Upper lobe of right lung (tissue), 1 donor: ENCODE data around the gene CSF1R. TPM values are rescaled to one million over a fixed set of nuclear protein-coding genes. Genes with fewer than 3 reads are reported as not detected.

Experiments used
- ATAC-seq: fragments of 200-7000 bp; cut with Tn5 transposase; one replicate; pipeline ENCODE4 v1.9.1; 2020; ENCODE audit warnings: mild to moderate bottlenecking, moderate library complexity
- DNase-seq: peaks from one replicate; pipeline ENCODE4 v3.0.0-alpha.2; 2020
- H3K27ac ChIP-seq: fragments of 200-600 bp; one replicate; pipeline ENCODE4 v1.8.0; 2022
- H3K27me3 ChIP-seq: fragments of 200-600 bp; one replicate; pipeline ENCODE4 v1.8.0; 2022; ENCODE audit warnings: mild to moderate bottlenecking
- H3K36me3 ChIP-seq: fragments of 200-600 bp; one replicate; pipeline ENCODE4 v1.8.0; 2022
- H3K4me1 ChIP-seq: fragments of 200-600 bp; one replicate; pipeline ENCODE4 v1.8.0; 2022
- H3K4me3 ChIP-seq: fragments of 200-600 bp; one replicate; pipeline ENCODE4 v1.8.0; 2022; ENCODE audit warnings: mild to moderate bottlenecking
- H3K9me3 ChIP-seq: fragments of 200-600 bp; one replicate; pipeline ENCODE4 v1.8.0; 2022
- CTCF ChIP-seq: fragments of 200-600 bp; IDR thresholded peaks from one replicate; pipeline ENCODE4 v1.8.0; 2022; ENCODE audit warnings: antibody characterized with exemption
- intact Hi-C: fragments of 100-400 bp; cut with DNase I; formaldehyde crosslinking; loops from one replicate; pipeline ENCODE4 v1.11.0; 2022
- total RNA-seq: library from RNA; stranded (reverse); fragmentation: NEBNext Ultra II Directional; extraction: Animal tissue kit (Norgen Biotek cat#: 25700); gene quantifications from one replicate; pipeline ENCODE4 v1.2.1, GENCODE V29; 2021
- donor health status: DM: no; HTN: yes; CAD: no; lungs with severe emphysema.

The CSF1R gene
- total RNA-seq, 1 donor from 2014 or later = 48.7 TPM

- peak; percentile 43 for ATAC-seq
- Histone ChIP-seq H3K4me1 (peaks cover 4% of the 10 kb centered on the region), H3K27me3 (no peaks in the 10 kb centered on the region), H3K36me3 (no peaks in the 10 kb centered on the region), H3K4me3 (no peak overlapping the region), H3K27ac (peak overlapping the region; percentile 17), H3K9me3 (no peaks in the 10 kb centered on the region)
- intact Hi-C loops = no loop called here
- no peak for TF ChIP-seq CTCF
- DNase-seq = no peak
These were observed 21.0 kb downstream of the CSF1R start for GRCh38 chr5:150065346-150065745.

GRCh38 chr5:150064681-150065220 lies 21.6 kb downstream of the CSF1R start:
- Histone ChIP-seq H3K4me1 (peaks cover 4% of the 10 kb centered on the region), H3K9me3 (no peaks in the 10 kb centered on the region), H3K27ac (no peak overlapping the region), H3K4me3 (no peak overlapping the region), H3K36me3 (no peaks in the 10 kb centered on the region), H3K27me3 (no peaks in the 10 kb centered on the region)
- no peak for TF ChIP-seq CTCF
- intact Hi-C loops = no loop called here
- ATAC-seq (no peak), DNase-seq (no peak)

- TF ChIP-seq CTCF = no peak
- no peak overlapping the region for H3K4me3 ChIP-seq
- ATAC-seq (no peak), DNase-seq (no peak)
- H3K4me1 ChIP-seq = peaks cover 4% of the 10 kb centered on the region
- intact Hi-C loops = no loop called here
- H3K27me3 ChIP-seq = no peaks in the 10 kb centered on the region
- H3K9me3 ChIP-seq = no peaks in the 10 kb centered on the region
- no peak overlapping the region for H3K27ac ChIP-seq
- no peaks in the 10 kb centered on the region for H3K36me3 ChIP-seq
These were observed 22.7 kb downstream of the CSF1R start for GRCh38 chr5:150063638-150064037.

GRCh38 chr5:150062216-150062922 lies 24.0 kb downstream of the CSF1R start:
- H3K27ac ChIP-seq = no peak overlapping the region
- no peaks in the 10 kb centered on the region for H3K36me3 ChIP-seq
- TF ChIP-seq CTCF = no peak
- no peaks in the 10 kb centered on the region for H3K9me3 ChIP-seq
- H3K4me1 ChIP-seq = peaks cover 4% of the 10 kb centered on the region
- no peak overlapping the region for H3K4me3 ChIP-seq
- ATAC-seq (no peak), DNase-seq (no peak)
- no peaks in the 10 kb centered on the region for H3K27me3 ChIP-seq
- intact Hi-C loops = no loop called here

- no peaks in the 10 kb centered on the region for H3K27me3 ChIP-seq
- no peak overlapping the region for H3K27ac ChIP-seq
- DNase-seq (peak; percentile 60), ATAC-seq (no peak)
- intact Hi-C loops = no loop called here
- peaks cover under 1% of the 10 kb centered on the region for H3K4me1 ChIP-seq
- no peaks in the 10 kb centered on the region for H3K36me3 ChIP-seq
- H3K9me3 ChIP-seq = no peaks in the 10 kb centered on the region
- no peak for TF ChIP-seq CTCF
- no peak overlapping the region for H3K4me3 ChIP-seq
These were observed 24.8 kb downstream of the CSF1R start for GRCh38 chr5:150061538-150061995.
